Neural progenitor cell (in vitro differentiated cells): ENCODE measurements around the gene PRB3.

Experiments
- CTCF ChIP-seq: fragments of 200-600 bp; sonication (generic); IDR thresholded peaks from 2 replicates; pipeline ENCODE4 v1.5.1; 2017; ENCODE audit warnings: antibody characterized with exemption, mild to moderate bottlenecking
- EZH2 ChIP-seq: fragments of 200-600 bp; sonication (generic); IDR thresholded peaks from 2 replicates; pipeline ENCODE4 v1.6.1; 2017; ENCODE audit warnings: antibody characterized with exemption, mild to moderate bottlenecking, moderate library complexity
- EZH2phosphoT487 ChIP-seq: fragments of 200-600 bp; sonication (generic); IDR thresholded peaks from 2 replicates; pipeline ENCODE4 v1.6.1; 2017; ENCODE audit warnings: antibody characterized with exemption

- TF ChIP-seq CTCF (no peak), EZH2phosphoT487 (no peak), EZH2 (no peak)
Measured at GRCh38 chr12:11307143-11307542, 37.6 kb upstream of the PRB3 start.
